Measurements from ENCODE around the gene MATN1.

GRCh38 chr1:30761381-30762151 is 38.2 kb upstream of the MATN1 start:
- no peak for TF ChIP-seq EZH2phosphoT487 (IDR thresholded peaks at IDR 0.05; ENCODE audit: borderline replicate concordance, low read length)
- TF ChIP-seq, protein P1, sequence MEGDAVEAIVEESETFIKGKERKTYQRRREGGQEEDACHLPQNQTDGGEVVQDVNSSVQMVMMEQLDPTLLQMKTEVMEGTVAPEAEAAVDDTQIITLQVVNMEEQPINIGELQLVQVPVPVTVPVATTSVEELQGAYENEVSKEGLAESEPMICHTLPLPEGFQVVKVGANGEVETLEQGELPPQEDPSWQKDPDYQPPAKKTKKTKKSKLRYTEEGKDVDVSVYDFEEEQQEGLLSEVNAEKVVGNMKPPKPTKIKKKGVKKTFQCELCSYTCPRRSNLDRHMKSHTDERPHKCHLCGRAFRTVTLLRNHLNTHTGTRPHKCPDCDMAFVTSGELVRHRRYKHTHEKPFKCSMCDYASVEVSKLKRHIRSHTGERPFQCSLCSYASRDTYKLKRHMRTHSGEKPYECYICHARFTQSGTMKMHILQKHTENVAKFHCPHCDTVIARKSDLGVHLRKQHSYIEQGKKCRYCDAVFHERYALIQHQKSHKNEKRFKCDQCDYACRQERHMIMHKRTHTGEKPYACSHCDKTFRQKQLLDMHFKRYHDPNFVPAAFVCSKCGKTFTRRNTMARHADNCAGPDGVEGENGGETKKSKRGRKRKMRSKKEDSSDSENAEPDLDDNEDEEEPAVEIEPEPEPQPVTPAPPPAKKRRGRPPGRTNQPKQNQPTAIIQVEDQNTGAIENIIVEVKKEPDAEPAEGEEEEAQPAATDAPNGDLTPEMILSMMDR (IDR thresholded peaks at IDR 0.05; ENCODE audit: low read depth, low read length, poor library complexity, severe bottlenecking), result peak; percentile 21
